ENCODE results near the gene RBM12.

Gene RBM12

GRCh38 chr20:35619196-35620095 lies 45.3 kb downstream of the RBM12 start:
- peak; percentile 91 for DNase-seq

GRCh38 chr20:35618263-35619131 lies 46.2 kb downstream of the RBM12 start:
- no peak for DNase-seq

GRCh38 chr20:35617397-35618262 lies 47.1 kb downstream of the RBM12 start:
- DNase-seq, result peak; percentile 82

GRCh38 chr20:35616465-35617396 lies 48.0 kb downstream of the RBM12 start:
- peak; percentile 81 for DNase-seq

- peak; percentile 96 for DNase-seq
These were observed 48.8 kb downstream of the RBM12 start, which contains the start of gene SPAG4 for GRCh38 chr20:35615667-35616464. Gene SPAG4, plus strand, starts transcription at chr20:35615829. Its CDS starts 175 bp downstream, at chr20:35616004.

- DNase-seq, result no peak
These were observed 53.2 kb downstream of the RBM12 start for GRCh38 chr20:35611482-35611881.

- no peak for DNase-seq
These were observed 53.8 kb downstream of the RBM12 start for GRCh38 chr20:35610833-35611427.

GRCh38 chr20:35607003-35607735 lies 57.5 kb downstream of the RBM12 start:
- DNase-seq, result no peak

- no peak for DNase-seq
These were observed 58.6 kb downstream of the RBM12 start for GRCh38 chr20:35606127-35606526.

- DNase-seq, result no peak
These were observed 60.3 kb downstream of the RBM12 start for GRCh38 chr20:35604449-35604747.

GRCh38 chr20:35603695-35604448 lies 60.8 kb downstream of the RBM12 start:
- no peak for DNase-seq

- no peak for DNase-seq
These were observed 61.7 kb downstream of the RBM12 start for GRCh38 chr20:35602851-35603495.

- no peak for DNase-seq
These were observed 62.7 kb downstream of the RBM12 start for GRCh38 chr20:35601990-35602389.

- peak; percentile 84 for DNase-seq
These were observed 63.4 kb downstream of the RBM12 start for GRCh38 chr20:35600993-35601973.

GRCh38 chr20:35600176-35600992 lies 64.3 kb downstream of the RBM12 start:
- no peak for DNase-seq

GRCh38 chr20:35599776-35600120 lies 65.0 kb downstream of the RBM12 start:
- no peak for DNase-seq

Measured in left hindlimb (tissue), 1 donor.